NCI-H2227 (cell line): Measurements from ENCODE around the gene AQP7.
A peak's percentile ranks its signal among the peaks of the same experiment; 100 is the strongest.
"Not testable (repeated sequence)": the region's sequence is repeated elsewhere in the genome, so short reads cannot be mapped to it uniquely, and the experiment has no call there.

Experiments used
- DNase-seq: peaks from one replicate; lab custom pipeline; 2025; ENCODE audit not compliant: unreplicated experiment; lab: John Stamatoyannopoulos, UW

Gene AQP7

GRCh38 chr9:33377089-33377715 lies 25.2 kb downstream of the AQP7 start:
- no peak for DNase-seq

- no peak for DNase-seq
These were observed 26.5 kb downstream of the AQP7 start for GRCh38 chr9:33375841-33376321.

DNA sequence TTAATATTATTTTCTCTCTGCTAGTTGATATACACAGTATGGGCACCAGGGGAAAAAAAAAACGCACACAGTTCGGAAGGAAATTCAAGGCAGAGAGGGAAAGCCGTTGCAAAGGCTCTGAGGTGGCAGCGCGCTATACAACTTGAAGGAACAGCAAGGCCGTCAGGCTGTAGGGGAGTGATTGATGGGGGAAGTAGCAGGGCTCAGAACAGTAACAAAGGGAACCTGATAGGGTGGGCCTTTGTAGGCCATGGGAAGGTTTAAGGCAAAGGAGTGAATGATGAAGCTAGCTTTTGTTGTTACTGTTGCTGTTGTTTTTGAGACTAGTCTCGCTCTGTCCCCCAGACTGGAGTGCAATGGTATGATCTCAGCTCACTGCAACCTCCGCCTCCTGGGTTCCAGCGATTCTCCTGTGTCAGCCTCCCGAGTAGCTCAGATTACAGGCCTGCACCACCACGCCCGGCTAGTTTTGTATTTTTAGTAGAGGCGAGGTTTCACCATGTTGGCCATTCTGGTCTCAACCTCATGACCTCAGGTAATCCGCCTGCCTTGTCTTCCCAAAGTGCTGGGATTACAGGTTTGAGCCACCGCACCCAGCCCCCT lies 27.0 kb downstream of the AQP7 start:
- DNase-seq: peak; percentile 44

- peak; percentile 67 for DNase-seq
These were observed 27.6 kb downstream of the AQP7 start for GRCh38 chr9:33374634-33375237.

DNA sequence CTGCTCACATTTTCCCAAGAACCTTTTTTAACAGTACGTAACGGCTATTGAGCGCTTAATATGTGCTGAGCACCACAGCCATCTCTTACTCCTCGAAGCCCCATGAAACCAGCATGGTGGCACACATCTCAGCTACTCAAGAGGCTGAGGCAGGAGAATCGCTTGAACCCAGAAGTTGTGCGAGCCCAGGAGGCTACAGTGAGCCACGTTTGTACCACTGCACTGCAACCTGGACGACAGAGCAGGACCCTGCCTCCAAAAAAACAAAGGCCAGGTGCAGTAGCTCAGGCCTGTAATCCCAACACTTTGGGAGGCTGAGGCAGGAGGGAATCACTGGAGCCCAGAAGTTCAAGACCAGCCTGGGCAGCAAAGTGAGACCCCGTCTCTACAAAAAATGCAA lies 28.2 kb downstream of the AQP7 start:
- DNase-seq: no peak

GRCh38 chr9:33372900-33373299 lies 29.5 kb downstream of the AQP7 start:
- DNase-seq: no peak

DNA sequence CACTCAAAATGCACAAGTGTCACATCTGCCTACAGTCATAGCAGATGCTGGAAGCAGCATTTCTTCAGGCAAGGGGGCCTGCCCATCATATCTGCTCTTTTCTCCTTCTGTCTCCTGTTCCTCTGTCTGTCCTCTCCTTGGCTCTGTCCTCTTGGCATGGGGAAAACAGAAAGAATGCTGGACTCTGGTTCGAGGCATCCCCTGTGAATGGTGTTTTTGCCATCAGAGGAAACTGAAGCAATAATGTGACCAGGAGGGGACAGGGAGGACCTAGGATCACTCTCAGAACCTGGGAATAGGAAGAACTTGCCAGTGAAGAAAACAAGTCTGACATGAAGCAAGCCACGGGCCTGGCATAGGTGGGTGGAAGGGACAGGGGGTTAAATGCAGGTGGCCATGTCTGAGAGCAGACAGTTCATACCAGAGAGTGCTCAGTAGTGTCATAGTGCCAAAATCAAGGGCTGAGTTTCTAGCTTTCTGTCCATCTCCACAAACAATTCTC lies 35.3 kb downstream of the AQP7 start:
- DNase-seq: no peak

GRCh38 chr9:33364814-33365213 lies 37.6 kb downstream of the AQP7 start:
- DNase-seq: not testable (repeated sequence)

DNA sequence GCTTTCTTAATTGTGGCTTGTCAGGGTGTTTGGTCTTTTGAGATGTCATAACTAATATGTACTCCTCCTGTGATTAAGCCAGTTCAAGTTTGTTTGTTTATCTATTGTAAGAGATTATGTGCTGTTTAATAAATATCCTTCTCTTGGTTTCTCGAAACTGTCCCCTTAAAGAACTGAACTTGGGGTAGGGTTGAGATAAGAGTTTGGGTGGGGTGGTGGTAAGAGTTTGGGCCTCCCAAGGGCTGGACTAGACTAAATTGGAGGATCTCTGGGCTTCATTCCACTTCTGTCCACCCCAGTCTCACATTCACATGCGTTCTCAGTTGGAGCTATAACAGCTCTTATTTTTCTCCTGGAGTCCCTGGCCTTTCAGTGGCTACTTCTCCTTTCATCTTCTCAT lies 38.2 kb downstream of the AQP7 start:
- no peak for DNase-seq

DNA sequence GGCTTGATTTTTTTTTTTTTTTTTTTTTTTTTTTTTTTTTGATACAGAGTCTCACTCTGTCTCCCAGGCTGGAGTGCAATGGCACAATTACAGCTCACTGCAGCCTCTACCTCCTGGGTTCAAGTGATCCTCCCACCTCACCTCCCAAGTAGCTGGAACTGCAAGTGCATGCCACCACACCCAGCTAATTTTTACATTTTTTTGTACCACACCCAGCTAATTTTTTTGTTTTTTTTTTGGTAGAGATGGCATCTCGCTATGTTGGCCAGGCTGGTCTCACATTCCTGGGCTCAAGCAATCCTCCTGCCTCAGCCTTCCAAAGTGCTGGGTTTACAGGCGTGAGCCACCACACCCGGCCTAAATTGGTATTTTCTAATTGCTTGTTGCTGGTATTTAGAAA lies 43.7 kb downstream of the AQP7 start:
- DNase-seq: not testable (repeated sequence)

DNA sequence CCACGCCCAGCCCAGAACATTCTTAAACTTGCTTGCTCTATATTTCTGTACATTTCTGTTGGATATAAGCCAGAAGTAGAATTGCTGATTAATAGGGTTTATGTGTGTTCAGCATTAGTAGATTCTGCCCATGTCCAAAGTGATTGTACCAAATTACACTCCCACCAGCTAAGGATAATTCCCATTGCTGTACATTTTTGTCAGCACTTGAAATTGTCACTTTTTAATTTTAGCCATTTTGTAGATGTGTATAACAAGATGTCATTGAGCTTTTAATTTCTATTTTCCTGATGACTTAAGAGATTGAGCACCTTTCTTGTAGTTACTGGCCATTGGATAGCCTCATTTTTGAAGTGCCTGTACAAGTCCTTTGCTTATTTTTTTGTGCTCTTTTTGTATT lies 46.4 kb downstream of the AQP7 start:
- no peak for DNase-seq

DNA sequence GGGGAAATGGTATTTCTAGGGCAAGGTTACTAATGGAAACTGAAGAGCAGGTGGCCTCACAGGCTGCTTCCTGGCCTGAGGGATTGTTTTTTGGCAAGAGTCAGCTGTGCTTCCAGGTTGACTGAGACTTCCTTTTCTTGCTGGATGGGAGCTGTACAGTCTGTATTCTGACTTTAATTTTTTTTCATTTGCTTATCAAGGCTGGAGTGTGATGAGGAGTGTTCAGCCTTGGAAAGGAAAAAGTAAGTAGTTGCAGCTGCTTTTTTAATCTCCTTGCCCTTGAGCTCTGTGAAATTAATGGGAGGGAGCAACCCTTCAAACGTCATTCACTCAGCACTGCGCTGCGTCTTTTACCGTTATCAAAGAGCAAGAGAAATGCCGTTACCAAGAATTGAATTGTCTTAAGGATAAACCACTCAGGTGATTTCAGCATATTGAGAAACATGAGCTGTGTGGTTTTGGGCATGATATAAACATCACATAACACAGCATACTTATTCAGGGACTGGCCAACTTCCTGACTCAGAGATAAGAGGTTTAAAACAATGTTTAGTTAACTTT lies 47.6 kb downstream of the AQP7 start:
- DNase-seq: no peak

DNA sequence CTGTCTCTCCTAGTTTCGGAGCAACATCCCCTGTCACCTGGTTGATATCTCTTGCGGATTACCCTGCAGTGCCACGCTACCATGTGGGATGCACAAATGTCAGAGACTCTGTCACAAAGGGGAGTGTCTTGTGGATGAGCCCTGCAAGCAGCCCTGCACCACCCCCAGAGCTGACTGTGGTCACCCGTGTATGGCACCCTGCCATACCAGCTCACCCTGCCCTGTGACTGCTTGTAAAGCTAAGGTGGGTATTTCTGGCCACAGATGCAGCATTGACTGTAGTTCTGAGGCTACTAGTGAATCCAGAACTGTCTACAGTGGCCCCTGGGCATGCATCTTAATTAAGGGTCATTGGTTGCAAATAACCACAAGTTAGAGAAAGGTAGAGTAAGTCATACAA lies 50.8 kb downstream of the AQP7 start:
- no peak for DNase-seq

- DNase-seq: no peak
These were observed 52.1 kb downstream of the AQP7 start for GRCh38 chr9:33350310-33350709.

GRCh38 chr9:33349743-33350142 lies 52.6 kb downstream of the AQP7 start:
- DNase-seq: no peak

GRCh38 chr9:33348998-33349397 lies 53.4 kb downstream of the AQP7 start:
- no peak for DNase-seq

DNA sequence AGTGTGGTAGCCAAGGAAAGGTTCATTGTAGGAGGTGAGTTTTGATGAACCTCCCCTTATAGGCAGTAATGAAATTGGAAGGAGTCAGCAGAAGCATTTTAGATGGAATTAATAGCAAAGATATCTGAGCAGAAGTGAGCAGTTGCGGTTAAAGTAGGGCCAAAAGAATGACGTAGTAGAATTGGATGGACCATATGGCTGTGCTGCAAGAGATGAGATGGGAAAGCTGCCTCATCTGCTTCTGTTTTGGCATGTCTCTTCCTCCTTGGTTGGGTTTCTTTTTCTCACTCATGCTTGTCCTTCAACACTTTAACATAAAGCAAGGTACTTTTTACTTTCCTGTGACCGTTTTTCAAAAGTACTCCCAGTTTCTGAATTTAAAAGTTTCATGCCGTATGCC lies 55.8 kb downstream of the AQP7 start:
- DNase-seq: no peak

DNA sequence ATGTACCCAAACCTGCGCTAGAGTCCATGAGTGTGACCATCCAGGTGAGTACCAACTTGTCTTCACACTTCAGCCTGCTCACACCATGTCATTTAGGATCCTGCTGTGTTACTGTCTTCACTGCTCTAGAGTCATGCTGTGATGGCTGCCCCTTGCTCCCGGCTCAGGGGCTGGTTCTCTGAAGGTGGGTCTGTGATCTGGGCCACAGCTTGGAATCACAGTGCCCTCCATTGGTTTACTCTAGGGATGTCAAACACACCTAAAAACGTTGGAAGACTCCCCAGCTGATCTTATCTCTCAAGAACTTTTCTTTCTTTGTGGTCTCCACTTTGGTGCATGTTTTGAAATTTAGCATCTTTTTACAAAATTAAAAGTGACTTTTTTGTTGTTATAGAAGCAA lies 58.2 kb downstream of the AQP7 start:
- DNase-seq: no peak

- no peak for DNase-seq
These were observed 61.2 kb downstream of the AQP7 start for GRCh38 chr9:33341182-33341581.

- no peak for DNase-seq
These were observed 62.2 kb downstream of the AQP7 start for GRCh38 chr9:33340186-33340585.
